Activated naive CD8-positive, alpha-beta T cell treated with anti-CD3 and anti-CD28 coated beads, Interleukin-2, amount 10 ng/mL, durations not matched to agents 7 days and 5 days (primary cell): Measurements from ENCODE around the gene ZMIZ1. TPM values are rescaled to one million over a fixed set of nuclear protein-coding genes. Genes with fewer than 3 reads are reported as not detected.

Experiments used
- ATAC-seq: fragments of 150-1000 bp; cut with Tn5 transposase; one replicate; pipeline ENCODE4 v1.10.0; 2021; ENCODE audit warnings: low read depth, moderate library complexity
- POLR2A ChIA-PET: fragments of 350-600 bp; sonication (Branson Sonifier 250); formaldehyde crosslinking; loops from one replicate; lab custom pipeline; 2021; ENCODE audit warnings: antibody characterized with exemption; lab: Charles Lee
- DNase-seq: peaks from one replicate; pipeline ENCODE4 v3.0.0; 2021
- H3K27ac Mint-ChIP-seq: one replicate; pipeline ENCODE4 v1.8.0; 2022; ENCODE audit warnings: mild to moderate bottlenecking, mixed read lengths
- H3K27me3 Mint-ChIP-seq: one replicate; pipeline ENCODE4 v1.8.0; 2022; ENCODE audit warnings: mild to moderate bottlenecking, moderate library complexity, mixed read lengths
- H3K36me3 Mint-ChIP-seq: one replicate; pipeline ENCODE4 v1.8.0; 2021; ENCODE audit warnings: mild to moderate bottlenecking, mixed read lengths
- H3K4me1 Mint-ChIP-seq: one replicate; pipeline ENCODE4 v1.8.0; 2021; ENCODE audit warnings: mixed read lengths
- H3K4me3 Mint-ChIP-seq: one replicate; pipeline ENCODE4 v1.8.0; 2022; ENCODE audit warnings: mild to moderate bottlenecking, moderate library complexity, mixed read lengths
- H3K9me3 Mint-ChIP-seq: one replicate; pipeline ENCODE4 v1.8.0; 2021; ENCODE audit warnings: mixed read lengths
- total RNA-seq, 2 experiments: library from RNA; stranded (reverse); gene quantifications; one replicate each; pipeline ENCODE4 v1.2.3, GENCODE V29; 2021

The ZMIZ1 gene
- total RNA-seq, 2 experiments from 2014 or later, result 28.8 to 29.3 TPM

DNA sequence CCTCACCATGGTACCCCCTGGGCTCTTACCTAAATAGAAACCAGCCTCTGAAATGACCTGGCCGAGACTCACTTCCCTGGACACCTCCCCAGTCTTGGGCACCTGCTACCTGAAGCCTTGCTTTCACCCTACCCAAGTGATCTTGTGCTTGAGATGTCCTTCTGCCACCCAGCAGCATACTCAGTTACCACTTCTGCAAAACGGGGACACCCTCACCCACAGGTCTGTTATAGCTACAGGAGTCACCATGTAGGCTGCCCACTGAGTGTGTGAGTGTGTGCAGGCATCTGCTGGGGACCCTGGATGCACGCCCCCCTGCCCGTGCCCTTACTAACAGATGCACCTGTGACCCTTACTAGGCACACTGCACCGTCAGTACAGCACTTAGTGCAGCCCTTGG lies 183.7 kb downstream of the ZMIZ1 start:
- no peaks in the 10 kb centered on the region for H3K9me3 Mint-ChIP-seq
- no peak overlapping the region for H3K27ac Mint-ChIP-seq
- H3K27me3 Mint-ChIP-seq, result no peaks in the 10 kb centered on the region
- peaks cover 2% of the 10 kb centered on the region for H3K36me3 Mint-ChIP-seq
- no peak for DNase-seq
- no peak for ATAC-seq
- H3K4me1 Mint-ChIP-seq, result peaks cover 33% of the 10 kb centered on the region
- no peak overlapping the region for H3K4me3 Mint-ChIP-seq
- POLR2A ChIA-PET, result no interaction called here

DNA sequence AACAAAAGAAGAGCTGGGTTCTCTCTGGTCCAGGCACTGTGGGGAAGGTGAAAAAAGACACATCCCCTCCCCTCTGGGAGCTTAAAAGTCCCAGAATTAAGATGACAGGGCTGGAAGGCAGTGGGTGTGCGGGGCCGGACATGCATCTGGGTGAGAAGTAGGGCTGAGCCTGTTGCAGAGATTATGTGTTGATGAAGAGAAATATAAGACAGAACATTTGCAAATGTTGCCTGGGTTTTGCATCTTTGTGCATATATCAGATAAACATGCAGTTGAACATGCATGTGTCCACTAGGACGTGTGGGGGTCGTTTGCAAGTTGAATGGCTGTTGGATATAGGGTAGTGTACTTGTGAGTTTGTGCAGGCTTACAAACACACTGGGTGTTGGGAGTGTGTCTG lies 184.2 kb downstream of the ZMIZ1 start:
- Mint-ChIP-seq H3K4me3 (no peak overlapping the region), H3K27ac (no peak overlapping the region), H3K9me3 (no peaks in the 10 kb centered on the region), H3K36me3 (peaks cover 2% of the 10 kb centered on the region), H3K4me1 (peaks cover 28% of the 10 kb centered on the region), H3K27me3 (no peaks in the 10 kb centered on the region)
- DNase-seq (no peak), ATAC-seq (no peak)
- POLR2A ChIA-PET, result no interaction called here

DNA sequence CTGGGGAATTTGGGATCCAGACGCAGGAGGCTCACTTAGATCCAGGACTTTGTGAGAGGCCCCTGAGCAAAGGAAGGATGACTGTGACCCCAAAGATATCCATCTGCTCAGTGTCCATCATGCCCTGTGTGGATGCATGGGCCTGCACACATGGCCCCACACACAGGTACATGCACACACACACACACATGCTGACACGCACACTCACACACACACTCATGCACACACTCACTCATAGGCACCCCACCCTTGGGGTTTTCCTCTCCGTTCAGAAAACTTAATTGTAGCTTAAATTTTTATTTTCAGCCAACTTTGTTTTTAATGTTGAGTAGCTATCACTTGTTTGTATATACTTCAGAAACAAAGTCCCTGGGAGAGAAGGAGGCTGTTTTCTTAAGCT lies 184.9 kb downstream of the ZMIZ1 start:
- DNase-seq, result no peak

DNA sequence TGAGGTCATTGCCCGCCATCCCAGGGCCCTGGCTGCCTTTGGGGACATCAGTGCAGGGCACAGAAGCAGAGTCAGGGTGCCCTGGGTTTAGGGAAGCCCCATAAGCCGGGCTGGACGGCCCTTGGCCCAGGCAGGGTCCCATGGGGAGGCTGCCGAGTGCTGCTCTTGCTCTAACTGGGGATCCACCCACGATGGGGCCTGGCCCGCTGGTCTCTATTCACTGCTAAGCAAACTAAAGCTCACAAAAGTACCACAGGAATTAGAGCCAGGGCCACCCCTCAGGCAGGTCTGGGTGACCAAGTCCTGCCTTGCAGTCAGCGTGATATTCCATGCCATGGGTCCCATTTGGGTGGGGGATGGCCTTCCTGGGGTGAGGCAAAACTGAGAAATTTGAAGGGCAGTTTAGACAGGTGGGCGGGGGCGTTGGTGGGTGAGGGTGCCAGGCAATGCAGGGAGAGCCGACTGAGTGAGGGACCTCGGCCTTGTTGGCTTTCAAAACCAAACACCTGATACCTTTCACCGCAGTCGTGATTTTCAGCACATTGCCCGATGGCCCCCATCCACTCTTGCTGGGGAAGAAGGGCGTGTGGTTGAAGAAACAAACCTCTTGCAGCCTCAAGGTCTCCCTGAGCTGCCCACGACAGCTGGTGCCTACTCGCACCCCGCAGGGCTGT lies 185.7 kb downstream of the ZMIZ1 start:
- DNase-seq (no peak), ATAC-seq (no peak)
- H3K36me3 Mint-ChIP-seq, result peaks cover 2% of the 10 kb centered on the region
- POLR2A ChIA-PET, result no interaction called here
- no peak overlapping the region for H3K4me3 Mint-ChIP-seq
- peaks cover 16% of the 10 kb centered on the region for H3K4me1 Mint-ChIP-seq
- no peaks in the 10 kb centered on the region for H3K9me3 Mint-ChIP-seq
- H3K27ac Mint-ChIP-seq, result no peak overlapping the region
- H3K27me3 Mint-ChIP-seq, result no peaks in the 10 kb centered on the region

More for the DNA sequence above, 184.9 kb downstream of the ZMIZ1 start:
- no peak overlapping the region for H3K4me3 Mint-ChIP-seq
- no peaks in the 10 kb centered on the region for H3K27me3 Mint-ChIP-seq
- peaks cover 2% of the 10 kb centered on the region for H3K36me3 Mint-ChIP-seq
- peaks cover 22% of the 10 kb centered on the region for H3K4me1 Mint-ChIP-seq
- ATAC-seq, result no peak
- H3K9me3 Mint-ChIP-seq, result no peaks in the 10 kb centered on the region
- POLR2A ChIA-PET, result no interaction called here
- no peak overlapping the region for H3K27ac Mint-ChIP-seq

DNA sequence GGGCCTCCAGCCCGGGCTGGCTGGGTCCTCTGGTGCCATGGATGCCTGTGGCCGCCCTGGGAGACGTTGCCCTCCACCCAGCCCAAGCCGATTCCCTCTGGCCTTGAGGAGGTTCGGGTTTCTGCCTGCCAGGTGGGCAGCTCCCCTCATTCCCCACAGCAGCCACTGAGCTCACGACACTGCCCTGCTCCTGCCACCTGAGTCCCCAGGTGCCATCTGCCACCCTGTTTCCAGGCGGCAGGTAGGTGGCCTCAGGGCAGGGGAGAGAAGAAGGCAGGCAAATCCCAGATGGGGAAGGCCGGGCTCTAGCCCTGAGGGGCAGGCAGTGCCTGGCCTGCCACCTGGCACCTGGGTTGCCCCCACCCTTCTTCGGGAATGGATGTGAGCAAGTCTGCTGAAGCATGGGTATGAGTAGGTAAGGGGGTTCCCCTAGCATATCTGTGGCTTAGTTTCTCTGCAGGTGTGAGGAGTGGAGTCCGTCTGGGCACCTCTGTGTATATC lies 186.3 kb downstream of the ZMIZ1 start:
- H3K36me3 Mint-ChIP-seq, result peaks cover 2% of the 10 kb centered on the region
- H3K4me3 Mint-ChIP-seq, result no peak overlapping the region
- no peak for ATAC-seq
- H3K9me3 Mint-ChIP-seq, result no peaks in the 10 kb centered on the region
- no peak for DNase-seq
- POLR2A ChIA-PET, result no interaction called here
- peaks cover 13% of the 10 kb centered on the region for H3K4me1 Mint-ChIP-seq
- no peaks in the 10 kb centered on the region for H3K27me3 Mint-ChIP-seq
- no peak overlapping the region for H3K27ac Mint-ChIP-seq

DNA sequence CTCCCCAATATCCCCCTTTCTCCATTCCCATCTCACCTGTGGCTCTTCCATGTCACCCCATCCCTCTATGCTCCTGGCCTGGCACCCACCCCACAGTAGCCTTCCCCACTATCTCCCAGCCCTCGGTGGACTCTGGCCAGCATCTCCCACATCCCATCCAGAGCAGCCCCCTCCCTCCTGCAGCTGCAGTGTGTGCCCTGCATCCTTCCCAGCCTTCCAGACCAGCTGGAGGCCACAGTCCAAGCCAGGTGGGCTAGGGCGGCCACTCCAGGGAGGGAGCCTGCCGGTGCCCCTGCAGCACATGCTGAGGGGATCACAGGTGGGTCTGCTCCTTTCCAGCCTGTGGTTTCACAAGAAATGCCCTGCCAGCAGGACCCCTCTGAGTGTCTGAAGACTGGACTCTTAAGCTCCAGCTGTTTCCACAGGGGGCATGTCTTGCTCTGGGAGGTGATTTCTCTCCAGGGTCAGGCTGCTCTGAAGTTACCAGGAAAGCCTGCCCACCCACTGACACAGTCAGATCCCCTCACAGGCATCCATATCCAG lies 187.6 kb downstream of the ZMIZ1 start:
- Mint-ChIP-seq H3K27ac (no peak overlapping the region), H3K4me3 (no peak overlapping the region), H3K9me3 (no peaks in the 10 kb centered on the region), H3K4me1 (peaks cover 6% of the 10 kb centered on the region), H3K36me3 (peaks cover 2% of the 10 kb centered on the region), H3K27me3 (no peaks in the 10 kb centered on the region)
- ATAC-seq, result no peak
- POLR2A ChIA-PET, result no interaction called here
- DNase-seq, result no peak

DNA sequence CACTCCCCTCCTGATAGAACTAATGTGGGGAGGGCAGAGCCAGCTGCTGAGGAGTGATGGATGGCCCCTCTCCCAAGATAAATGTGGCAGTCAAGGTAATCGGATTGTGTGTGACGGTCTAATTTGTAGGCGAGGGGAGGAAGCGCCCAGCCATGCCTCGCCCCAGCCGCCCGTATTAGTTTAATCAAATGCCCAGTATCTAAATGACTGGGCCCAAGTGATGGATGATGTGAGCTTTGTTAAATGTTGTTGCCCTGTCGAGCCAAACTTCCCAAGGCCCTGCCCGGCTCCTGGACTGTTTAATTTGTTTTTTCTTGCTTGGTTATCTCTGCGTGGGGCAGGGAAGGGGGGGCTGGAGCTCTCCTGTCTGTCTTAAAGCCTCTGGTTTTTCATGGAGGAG lies 190.1 kb downstream of the ZMIZ1 start:
- ATAC-seq, result no peak
- Mint-ChIP-seq H3K36me3 (no peaks in the 10 kb centered on the region), H3K4me1 (peaks cover 5% of the 10 kb centered on the region), H3K27me3 (no peaks in the 10 kb centered on the region), H3K27ac (no peak overlapping the region), H3K4me3 (no peak overlapping the region), H3K9me3 (no peaks in the 10 kb centered on the region)
- POLR2A ChIA-PET, result no interaction called here
- DNase-seq, result no peak

DNA sequence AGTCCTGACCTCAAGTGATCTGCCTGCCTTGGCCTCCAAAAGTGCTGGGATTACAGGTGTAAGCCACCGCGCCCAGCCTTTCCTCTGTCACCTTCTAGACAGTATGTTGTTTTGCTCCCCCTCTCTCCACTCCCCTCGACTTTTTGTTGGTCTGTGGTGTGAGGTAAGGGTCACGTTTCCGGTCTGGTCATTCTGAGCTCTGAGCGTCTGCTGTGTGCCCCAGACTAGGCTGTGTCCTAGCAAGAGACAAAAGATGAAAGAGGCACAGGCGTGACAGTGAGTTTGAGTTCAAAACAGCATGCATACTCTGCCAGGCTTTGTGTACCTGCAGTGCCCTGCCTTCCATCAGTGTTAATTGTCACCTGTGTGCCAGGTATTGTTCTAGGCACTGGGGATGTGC lies 191.1 kb downstream of the ZMIZ1 start:
- POLR2A ChIA-PET, result no interaction called here
- no peaks in the 10 kb centered on the region for H3K27me3 Mint-ChIP-seq
- no peak for ATAC-seq
- peak overlapping the region; percentile 19 for H3K27ac Mint-ChIP-seq
- DNase-seq, result no peak
- H3K36me3 Mint-ChIP-seq, result no peaks in the 10 kb centered on the region
- no peak overlapping the region for H3K4me3 Mint-ChIP-seq
- H3K4me1 Mint-ChIP-seq, result peaks cover 5% of the 10 kb centered on the region
- H3K9me3 Mint-ChIP-seq, result no peaks in the 10 kb centered on the region

DNA sequence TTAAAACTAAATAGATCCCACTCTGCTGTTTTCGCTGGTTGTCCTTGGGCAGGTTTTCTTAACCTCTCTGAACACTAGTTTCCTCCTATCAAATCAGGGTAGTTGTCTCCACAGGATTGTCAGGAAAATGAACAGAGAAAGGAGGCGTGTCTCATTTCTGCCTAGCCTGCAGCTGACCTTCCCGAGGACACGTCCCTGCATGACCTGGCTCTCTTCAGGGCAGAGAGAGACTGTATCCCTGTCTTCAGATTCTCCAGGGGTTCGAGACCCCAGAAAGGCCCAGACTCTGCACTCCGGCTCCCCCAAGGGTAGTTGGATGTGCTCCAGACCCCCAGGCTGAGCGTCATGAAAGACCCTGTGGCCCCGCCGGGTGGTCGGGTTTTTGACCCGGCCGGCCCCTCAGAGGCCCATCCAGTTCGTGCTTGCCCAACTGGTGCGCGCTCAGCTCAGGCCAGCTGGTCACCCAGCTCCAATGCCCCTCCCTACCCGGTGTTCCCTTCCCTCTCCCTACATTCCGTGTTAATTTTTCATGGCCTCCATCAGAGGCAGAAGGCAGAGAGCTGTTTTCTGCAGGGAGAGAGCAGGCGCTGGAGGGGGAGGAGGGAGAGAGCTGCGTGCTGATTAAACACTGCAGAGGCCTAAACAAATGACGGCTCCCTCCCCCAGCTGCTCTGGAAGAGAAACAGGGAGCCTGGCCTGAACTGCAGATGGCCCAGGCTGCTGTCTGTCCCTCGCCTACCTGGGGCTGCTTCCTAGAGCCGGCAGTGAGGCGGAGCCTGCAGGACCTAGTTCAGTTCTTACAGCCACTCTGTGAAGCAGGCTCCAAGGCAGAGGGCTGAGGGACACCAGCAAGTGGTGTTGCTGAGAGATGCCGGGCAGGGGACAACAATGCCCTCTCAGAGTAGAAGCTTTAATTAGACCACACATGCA lies 192.3 kb downstream of the ZMIZ1 start:
- POLR2A ChIA-PET, result no interaction called here
- no peaks in the 10 kb centered on the region for H3K36me3 Mint-ChIP-seq
- no peak for ATAC-seq
- peaks cover 11% of the 10 kb centered on the region for H3K4me1 Mint-ChIP-seq
- no peak overlapping the region for H3K4me3 Mint-ChIP-seq
- H3K9me3 Mint-ChIP-seq, result no peaks in the 10 kb centered on the region
- no peak for DNase-seq
- no peaks in the 10 kb centered on the region for H3K27me3 Mint-ChIP-seq
- H3K27ac Mint-ChIP-seq, result no peak overlapping the region

DNA sequence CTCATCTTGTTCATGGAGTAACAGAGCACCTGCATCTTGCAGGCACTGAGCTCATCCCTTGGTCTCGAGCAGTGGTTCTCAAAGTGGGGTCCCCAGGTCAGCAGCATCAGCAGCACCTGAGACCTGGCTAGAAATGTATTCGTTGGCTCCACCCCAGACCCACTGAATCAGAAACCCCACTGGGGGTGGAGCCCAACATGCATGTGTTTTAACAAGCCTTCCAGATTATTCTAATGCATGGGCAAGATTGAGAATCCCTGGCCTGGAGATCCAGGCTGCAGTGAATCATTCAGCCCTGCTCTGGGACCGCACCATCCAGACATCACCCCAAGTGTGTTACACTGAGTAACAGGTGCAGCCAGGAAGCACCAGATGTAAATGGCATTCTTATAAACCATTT lies 193.4 kb downstream of the ZMIZ1 start:
- ATAC-seq, result no peak
- no peak overlapping the region for H3K4me3 Mint-ChIP-seq
- H3K4me1 Mint-ChIP-seq, result peaks cover 16% of the 10 kb centered on the region
- no peak for DNase-seq
- no peak overlapping the region for H3K27ac Mint-ChIP-seq
- H3K36me3 Mint-ChIP-seq, result no peaks in the 10 kb centered on the region
- no peaks in the 10 kb centered on the region for H3K27me3 Mint-ChIP-seq
- POLR2A ChIA-PET, result no interaction called here
- no peaks in the 10 kb centered on the region for H3K9me3 Mint-ChIP-seq

DNA sequence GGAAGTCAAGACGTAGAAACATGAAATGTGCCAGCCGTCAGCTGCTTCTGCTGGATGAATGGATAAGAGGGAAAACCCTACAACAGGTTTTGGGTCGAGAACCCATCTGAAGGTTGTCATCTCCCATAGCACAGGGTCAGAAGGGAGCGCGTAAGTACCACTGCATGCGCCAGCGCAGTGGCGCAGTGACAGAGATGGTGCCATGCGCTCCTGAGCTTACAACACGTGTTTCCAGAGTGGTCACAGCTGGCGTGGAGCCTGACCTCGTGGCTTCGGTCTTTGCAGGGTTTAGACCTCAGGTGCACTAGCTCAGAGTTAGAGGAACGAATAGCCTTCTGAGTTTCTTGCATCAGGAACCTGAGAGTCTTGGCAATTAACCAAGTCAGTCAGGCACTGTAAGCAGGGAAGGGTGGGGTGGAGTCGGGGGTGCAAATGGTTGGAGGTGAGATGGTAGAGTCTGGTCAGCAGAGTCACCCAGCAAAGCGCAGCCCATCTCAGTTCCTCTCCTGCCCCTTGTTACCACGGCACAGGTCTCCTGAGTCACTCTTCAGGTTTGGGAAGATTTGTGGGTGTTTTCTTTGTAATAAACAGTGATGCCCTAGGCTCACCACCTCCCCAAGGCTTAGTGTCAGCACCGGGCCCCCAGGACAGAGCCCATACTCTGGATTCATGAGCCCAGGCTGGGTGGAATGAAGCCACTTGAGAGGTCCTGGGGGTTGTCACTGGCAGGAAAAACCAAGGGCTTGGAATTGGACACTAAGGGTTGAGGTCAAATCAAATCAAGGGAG lies 194.4 kb downstream of the ZMIZ1 start:
- Mint-ChIP-seq H3K4me1 (peaks cover 16% of the 10 kb centered on the region), H3K27ac (no peak overlapping the region), H3K4me3 (no peak overlapping the region), H3K9me3 (no peaks in the 10 kb centered on the region), H3K36me3 (no peaks in the 10 kb centered on the region), H3K27me3 (no peaks in the 10 kb centered on the region)
- no peak for ATAC-seq
- DNase-seq, result no peak
- POLR2A ChIA-PET, result no interaction called here

DNA sequence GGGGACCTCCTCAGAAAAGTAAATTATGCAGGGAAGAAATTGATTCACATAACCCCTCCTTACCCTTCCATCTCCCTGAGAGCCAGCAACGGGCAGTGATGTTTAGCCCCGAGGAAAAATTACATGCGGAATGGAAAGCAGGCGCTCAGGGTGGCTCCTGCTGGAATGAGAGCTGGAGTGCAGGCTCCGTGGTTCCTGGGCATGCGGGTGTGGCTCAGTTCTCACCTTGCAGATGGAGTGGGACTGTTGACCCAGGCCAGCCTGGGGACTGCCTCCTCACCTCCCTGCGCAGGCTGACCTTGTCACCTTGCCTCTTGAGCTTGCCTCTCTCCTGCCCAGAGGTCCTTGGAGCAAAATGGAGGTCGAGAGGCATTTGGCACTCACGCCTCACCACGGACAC lies 195.2 kb downstream of the ZMIZ1 start:
- Mint-ChIP-seq H3K9me3 (no peaks in the 10 kb centered on the region), H3K27me3 (no peaks in the 10 kb centered on the region), H3K4me3 (no peak overlapping the region), H3K27ac (no peak overlapping the region), H3K4me1 (peaks cover 20% of the 10 kb centered on the region), H3K36me3 (no peaks in the 10 kb centered on the region)
- POLR2A ChIA-PET, result no interaction called here
- DNase-seq (no peak), ATAC-seq (no peak)

DNA sequence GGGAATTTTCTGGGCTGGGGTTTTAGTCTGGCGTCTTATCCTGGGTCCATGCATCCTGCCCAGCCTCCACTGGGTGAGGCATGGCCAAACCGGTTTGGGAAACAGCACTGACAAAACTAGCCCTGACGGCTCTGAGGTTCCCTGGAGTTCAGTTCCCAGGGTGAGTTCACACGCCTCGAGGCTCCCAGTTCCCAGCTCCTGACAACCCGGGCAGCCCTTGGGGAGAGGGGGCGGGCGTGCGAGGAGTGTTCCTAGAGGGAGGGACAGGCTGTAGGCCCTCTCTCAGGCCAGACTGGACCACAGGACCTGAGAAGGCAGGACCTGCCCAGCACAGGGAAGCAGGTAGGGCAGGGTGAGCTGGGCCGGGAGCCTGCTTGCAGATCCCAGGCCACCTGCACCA lies 196.2 kb downstream of the ZMIZ1 start:
- no peak overlapping the region for H3K27ac Mint-ChIP-seq
- H3K4me3 Mint-ChIP-seq, result no peak overlapping the region
- DNase-seq (no peak), ATAC-seq (no peak)
- no peaks in the 10 kb centered on the region for H3K27me3 Mint-ChIP-seq
- POLR2A ChIA-PET, result interaction anchor here (1.4 kb wide), 1 partner anchor 21 kb away, joined by 5 read pairs; no protein-coding TSS in a partner anchor
- H3K4me1 Mint-ChIP-seq, result peaks cover 18% of the 10 kb centered on the region
- no peaks in the 10 kb centered on the region for H3K9me3 Mint-ChIP-seq
- H3K36me3 Mint-ChIP-seq, result no peaks in the 10 kb centered on the region
